Keratinocyte (primary cell): ENCODE data around the gene PYGM. TPM values are rescaled to one million over a fixed set of nuclear protein-coding genes. Genes with fewer than 3 reads are reported as not detected.

Source experiments
- DNase-seq: peaks from one replicate; pipeline ENCODE4 v3.0.0-alpha.2; 2011; ENCODE audit warnings: low read depth, missing footprints, low spot score
- FAIRE-seq: peaks from 2 replicates; lab custom pipeline; 2011; peaks lifted over from hg19 to GRCh38; lab: Jason Lieb, UNC
- H2AFZ ChIP-seq: 2 replicates; pipeline ENCODE4 v1.6.0; 2012; ENCODE audit warnings: low read length, control low read depth, inconsistent platforms; ENCODE audit not compliant: control insufficient read depth
- H3K27ac ChIP-seq: 2 replicates; pipeline ENCODE4 v1.5.1; 2011; ENCODE audit warnings: low read length; ENCODE audit not compliant: control insufficient read depth, insufficient read depth
- H3K27me3 ChIP-seq: 3 replicates; pipeline ENCODE4 v1.6.0; 2011; ENCODE audit warnings: low read length; ENCODE audit not compliant: control insufficient read depth, insufficient read depth; ENCODE audit errors: extremely low read depth
- H3K36me3 ChIP-seq, 2 experiments: 2 replicates in 1 of 2; 3 replicates in 1 of 2; pipeline ENCODE4 v1.5.1; 2011; ENCODE audit warnings: low read length in 2 of 2, mild to moderate bottlenecking in 1 of 2; ENCODE audit not compliant: control insufficient read depth in 2 of 2, insufficient read depth in 2 of 2; ENCODE audit errors: extremely low read depth in 1 of 2
- H3K4me1 ChIP-seq: 3 replicates; pipeline ENCODE4 v1.5.1; 2011; ENCODE audit warnings: low read length; ENCODE audit not compliant: control insufficient read depth, insufficient read depth; ENCODE audit errors: extremely low read depth
- H3K4me2 ChIP-seq: 3 replicates; pipeline ENCODE4 v1.6.0; 2011; ENCODE audit warnings: low read depth, low read length; ENCODE audit not compliant: control insufficient read depth, insufficient read depth; ENCODE audit errors: extremely low read depth
- H3K4me3 ChIP-seq, 3 experiments: fragments of 200-600 bp in 1 of 3; sonication (generic) in 1 of 3; 2 replicates in 2 of 3; 3 replicates in 1 of 3; pipeline ENCODE4 v1.5.1; 2011 to 2016; ENCODE audit warnings: low read length in 3 of 3, mild to moderate bottlenecking in 3 of 3, control low read depth in 2 of 3, inconsistent platforms in 1 of 3, low read depth in 1 of 3, mixed read lengths in 1 of 3, mixed run types in 1 of 3, moderate library complexity in 1 of 3; ENCODE audit not compliant: control insufficient read depth in 2 of 3, insufficient read depth in 2 of 3; ENCODE audit errors: extremely low read depth in 1 of 3
- H3K79me2 ChIP-seq: 2 replicates; pipeline ENCODE4 v1.6.0; 2012; ENCODE audit warnings: low read length; ENCODE audit not compliant: control insufficient read depth, insufficient read depth
- H3K9ac ChIP-seq: 3 replicates; pipeline ENCODE4 v1.6.0; 2011; ENCODE audit warnings: low read length; ENCODE audit not compliant: control insufficient read depth, insufficient read depth; ENCODE audit errors: extremely low read depth
- H3K9me1 ChIP-seq: 3 replicates; pipeline ENCODE4 v1.6.0; 2011; ENCODE audit warnings: low read length; ENCODE audit not compliant: control insufficient read depth, insufficient read depth; ENCODE audit errors: extremely low read depth
- H3K9me3 ChIP-seq: 2 replicates; pipeline ENCODE4 v1.5.1; 2012; ENCODE audit warnings: low read depth, low read length; ENCODE audit not compliant: control insufficient read depth
- H4K20me1 ChIP-seq: 3 replicates; pipeline ENCODE4 v1.6.0; 2011; ENCODE audit warnings: low read length; ENCODE audit not compliant: control insufficient read depth, insufficient read depth; ENCODE audit errors: extremely low read depth
- CTCF ChIP-seq, 3 experiments: IDR thresholded peaks in 1 of 3; conservative IDR thresholded peaks in 1 of 3; optimal IDR thresholded peaks in 1 of 3; 2 replicates in 2 of 3; 3 replicates in 1 of 3; pipeline versions ENCODE3 to v1.5.1; 2011; ENCODE audit warnings: low read length in 3 of 3, mild to moderate bottlenecking in 3 of 3, moderate library complexity in 2 of 3, control low read depth in 1 of 3, inconsistent platforms in 1 of 3; ENCODE audit not compliant: insufficient read depth in 2 of 3; ENCODE audit errors: extremely low read depth in 1 of 3
- EZH2 ChIP-seq: IDR thresholded peaks from one replicate; pipeline ENCODE4 v1.6.1; 2012; ENCODE audit warnings: inconsistent platforms, mild to moderate bottlenecking, low read length, moderate library complexity
- dilution Hi-C: fragments of 300-500 bp; cut with MboI; formaldehyde crosslinking; loops from one replicate; pipeline ENCODE4 v1.7.0; 2020; ENCODE audit warnings: low sequenced_read_pairs; ENCODE audit not compliant: extremely low pct_ligation_motif_present
- polyA plus RNA-seq, 5 experiments: library from polyadenylated mRNA; depleted of rRNA in 3 of 5; stranded (reverse) in 3 of 5; stranded (forward) in 1 of 5; unstranded in 1 of 5; fragments of >200 nt; gene quantifications; 1 replicate in 1 of 5; 2 replicates in 3 of 5; 3 replicates in 1 of 5; pipeline versions ENCODE4 v1.2.1 to v1.2.3, GENCODE V29; 2011 to 2012; ENCODE audit warnings: missing spikeins in 2 of 5, low read depth in 1 of 5, low replicate concordance in 1 of 5

The PYGM gene
- polyA plus RNA-seq, 1 donor (not counting 4 experiments of a cell fraction or from before 2014, with no cell fraction given), result 0.05 TPM

- H3K36me3 ChIP-seq, result no peaks in the 10 kb centered on the region
- no peak overlapping the region for H3K4me2 ChIP-seq
- H3K27ac ChIP-seq, result no peak overlapping the region
- no peaks in the 10 kb centered on the region for H3K9me3 ChIP-seq
- H3K79me2 ChIP-seq, result no peaks in the 10 kb centered on the region
- H4K20me1 ChIP-seq, result no peaks in the 10 kb centered on the region
- H3K4me3 ChIP-seq, result no peak overlapping the region
- TF ChIP-seq CTCF (optimal IDR thresholded peaks at IDR 0.05 in 1 of 3, IDR thresholded peaks at IDR 0.05 in 1 of 3, conservative IDR thresholded peaks at IDR 0.05 in 1 of 3; ENCODE audit: extremely low read depth in 1 of 3, insufficient read depth in 2 of 3, low read length in 3 of 3) (no peak), EZH2 (no peak)
- dilution Hi-C loops, result no loop called here
- H3K27me3 ChIP-seq, result peaks cover 20% of the 10 kb centered on the region
- DNase-seq (no peak), FAIRE-seq (no peak)
- H2AFZ ChIP-seq, result no peak overlapping the region
- no peaks in the 10 kb centered on the region for H3K9me1 ChIP-seq
- H3K4me1 ChIP-seq, result no peaks in the 10 kb centered on the region
- no peak overlapping the region for H3K9ac ChIP-seq
Measured at GRCh38 chr11:64726867-64727530, 32.8 kb downstream of the PYGM start.

GRCh38 chr11:64726211-64726641, 33.5 kb downstream of the PYGM start:
- H3K27me3 ChIP-seq, result peaks cover 27% of the 10 kb centered on the region
- TF ChIP-seq EZH2, result no peak
- no peaks in the 10 kb centered on the region for H3K9me1 ChIP-seq
- no peak overlapping the region for H3K27ac ChIP-seq
- no peak overlapping the region for H3K4me3 ChIP-seq
- dilution Hi-C loops, result no loop called here
- no peaks in the 10 kb centered on the region for H3K79me2 ChIP-seq
- H3K36me3 ChIP-seq, result no peaks in the 10 kb centered on the region
- H3K9me3 ChIP-seq, result no peaks in the 10 kb centered on the region
- no peak for DNase-seq
- H3K9ac ChIP-seq, result no peak overlapping the region
- no peak overlapping the region for H2AFZ ChIP-seq
- no peaks in the 10 kb centered on the region for H4K20me1 ChIP-seq
- H3K4me2 ChIP-seq, result no peak overlapping the region
- no peak for FAIRE-seq
- H3K4me1 ChIP-seq, result no peaks in the 10 kb centered on the region
